ENCODE data around the gene CC2D2B. TPM values are rescaled to one million over a fixed set of nuclear protein-coding genes. Genes with fewer than 3 reads are reported as not detected.
"Not testable (repeated sequence)": the region's sequence is repeated elsewhere in the genome, so short reads cannot be mapped to it uniquely, and the experiment has no call there.

CC2D2B gene
- total RNA-seq, 2 donors from 2014 or later, result 0.15 to 0.48 TPM

GRCh38 chr10:95909561-95909960 is 1.8 kb downstream of the CC2D2B start:
- Histone ChIP-seq H3K9me3 (no peaks in the 10 kb centered on the region), H3K27me3 (no peaks in the 10 kb centered on the region), H3K4me1 (no peaks in the 10 kb centered on the region), H3K36me3 (no peaks in the 10 kb centered on the region), H3K27ac (no peak overlapping the region), H3K9ac (ENCODE audit: low read depth in 2 of 2, low read length in 2 of 2) (no peak overlapping the region), H3K4me3 (no peak overlapping the region)
- TF ChIP-seq CTCF (IDR thresholded peaks at IDR 0.05), result no peak
- intact Hi-C loops (cut with DNase I), result no loop called here
- no peak for DNase-seq

GRCh38 chr10:95916039-95916438 is 8.3 kb downstream of the CC2D2B start:
- H3K9me3 ChIP-seq; H3K27ac ChIP-seq; intact Hi-C loops (cut with DNase I); H3K27me3 ChIP-seq; H3K4me1 ChIP-seq; H3K9ac ChIP-seq (ENCODE audit: low read depth in 2 of 2, low read length in 2 of 2); H3K4me3 ChIP-seq; H3K36me3 ChIP-seq; DNase-seq: not testable (repeated sequence)

GRCh38 chr10:95920798-95921426 is 13.1 kb downstream of the CC2D2B start:
- TF ChIP-seq CTCF (IDR thresholded peaks at IDR 0.05), result no peak
- intact Hi-C loops (cut with DNase I), result no loop called here
- Histone ChIP-seq H3K4me1 (no peaks in the 10 kb centered on the region), H3K4me3 (no peak overlapping the region), H3K9me3 (no peaks in the 10 kb centered on the region), H3K36me3 (no peaks in the 10 kb centered on the region), H3K27ac (no peak overlapping the region), H3K27me3 (no peaks in the 10 kb centered on the region), H3K9ac (ENCODE audit: low read depth in 2 of 2, low read length in 2 of 2) (no peak overlapping the region)
- no peak for DNase-seq

GRCh38 chr10:95925033-95925432 is 17.3 kb downstream of the CC2D2B start:
- no peak for TF ChIP-seq CTCF (IDR thresholded peaks at IDR 0.05)
- DNase-seq, result no peak

GRCh38 chr10:95935429-95935828 is 27.7 kb downstream of the CC2D2B start:
- no peaks in the 10 kb centered on the region for H3K27me3 ChIP-seq
- H3K27ac ChIP-seq, result no peak overlapping the region
- H3K4me3 ChIP-seq, result no peak overlapping the region
- DNase-seq, result no peak
- H3K9me3 ChIP-seq, result no peaks in the 10 kb centered on the region
- TF ChIP-seq CTCF (IDR thresholded peaks at IDR 0.05), result no peak
- no peaks in the 10 kb centered on the region for H3K36me3 ChIP-seq
- H3K9ac ChIP-seq (ENCODE audit: low read depth in 2 of 2, low read length in 2 of 2), result no peak overlapping the region
- H3K4me1 ChIP-seq, result no peaks in the 10 kb centered on the region
- intact Hi-C loops (cut with DNase I), result no loop called here

More at GRCh38 chr10:95925033-95925432, 17.3 kb downstream of the CC2D2B start:
- intact Hi-C loops (cut with DNase I), result no loop called here
- H3K4me1 ChIP-seq, result no peaks in the 10 kb centered on the region
- H3K27me3 ChIP-seq, result no peaks in the 10 kb centered on the region
- H3K9me3 ChIP-seq, result no peaks in the 10 kb centered on the region
- no peak overlapping the region for H3K27ac ChIP-seq
- H3K4me3 ChIP-seq, result no peak overlapping the region
- no peaks in the 10 kb centered on the region for H3K36me3 ChIP-seq
- H3K9ac ChIP-seq (ENCODE audit: low read depth in 2 of 2, low read length in 2 of 2), result no peak overlapping the region

- no peaks in the 10 kb centered on the region for H3K4me1 ChIP-seq
- no peak for TF ChIP-seq CTCF (IDR thresholded peaks at IDR 0.05)
- no peak overlapping the region for H3K9ac ChIP-seq (ENCODE audit: low read depth in 2 of 2, low read length in 2 of 2)
- H3K4me3 ChIP-seq, result no peak overlapping the region
- DNase-seq, result no peak
- no peak overlapping the region for H3K27ac ChIP-seq
- no peaks in the 10 kb centered on the region for H3K36me3 ChIP-seq
- H3K9me3 ChIP-seq, result no peaks in the 10 kb centered on the region
- intact Hi-C loops (cut with DNase I), result no loop called here
- H3K27me3 ChIP-seq, result no peaks in the 10 kb centered on the region
These were observed 33.3 kb downstream of the CC2D2B start for GRCh38 chr10:95941115-95941514.
